A549 (cell line): ENCODE results near the gene XPNPEP2. TPM values are rescaled to one million over a fixed set of nuclear protein-coding genes. Genes with fewer than 3 reads are reported as not detected.
A peak's percentile ranks its signal among the peaks of the same experiment; 100 is the strongest.

Experiments
- ATAC-seq, 2 experiments: fragments of 200-7000 bp in 1 of 2; fragments of >200 bp in 1 of 2; cut with Nextera tagmentation in 1 of 2; cut with Tn5 transposase in 1 of 2; 3 replicates each; pipeline versions ENCODE4 v1.8.0 to v1.9.1; 2018 to 2020; ENCODE audit warnings: mild to moderate bottlenecking in 1 of 2, moderate library complexity in 1 of 2
- CTCF ChIA-PET: fragments of 300-600 bp; sonication (Branson Sonifier 250); formaldehyde crosslinking; extraction: SDS; loops from one replicate; lab custom pipeline; 2021; ENCODE audit warnings: antibody characterized with exemption, inconsistent platforms; lab: Yijun Ruan, JAX
- POLR2A ChIA-PET: fragments of 350-600 bp; formaldehyde crosslinking; extraction: SDS; loops from one replicate; lab custom pipeline; 2021; ENCODE audit warnings: antibody characterized with exemption, inconsistent platforms; lab: Yijun Ruan, JAX
- DNase-seq, 2 experiments: peaks; one replicate each; pipeline versions ENCODE4 v3.0.0 to v3.0.0-alpha.2; 2011 to 2016; ENCODE audit warnings: low read depth in 1 of 2, low spot score in 1 of 2
- FAIRE-seq: peaks from 2 replicates; lab custom pipeline; 2011; peaks lifted over from hg19 to GRCh38; lab: Jason Lieb, UNC
- H3K27ac ChIP-seq, 2 experiments: fragments of >200 bp; sonication (Bioruptor Twin); formaldehyde crosslinking; 3 replicates each; pipeline ENCODE4 v1.5.1; 2016 to 2017
- H3K4me1 ChIP-seq: fragments of >200 bp; sonication (Bioruptor Twin); formaldehyde crosslinking; 3 replicates; pipeline ENCODE4 v1.6.1; 2016
- H3K4me2 ChIP-seq: fragments of >200 bp; sonication (Bioruptor Twin); formaldehyde crosslinking; 3 replicates; pipeline ENCODE4 v1.6.1; 2016
- H3K4me3 ChIP-seq: fragments of >200 bp; sonication (Bioruptor Twin); formaldehyde crosslinking; 3 replicates; pipeline ENCODE4 v1.5.1; 2016
- H3K9me3 ChIP-seq: fragments of >200 bp; sonication (Bioruptor Twin); formaldehyde crosslinking; 3 replicates; pipeline ENCODE4 v1.6.1; 2016
- ATOH8 ChIP-seq: fragments of 250-450 bp; sonication (Bioruptor Pico); IDR thresholded peaks from 2 replicates; pipeline ENCODE4 v1.5.0; 2020; ENCODE audit warnings: low read depth, mild to moderate bottlenecking, moderate library complexity
- BHLHE40 ChIP-seq: IDR thresholded peaks from 2 replicates; pipeline ENCODE4 v1.6.1; 2012; ENCODE audit warnings: low read depth, low read length, inconsistent platforms
- CBX2 ChIP-seq: fragments of 200-600 bp; sonication (generic); IDR thresholded peaks from 2 replicates; pipeline ENCODE4 v1.6.1; 2016; ENCODE audit warnings: low read depth, mild to moderate bottlenecking, borderline replicate concordance
- CHD4 ChIP-seq: fragments of 200-600 bp; sonication (generic); IDR thresholded peaks from 2 replicates; pipeline ENCODE4 v1.6.1; 2016; ENCODE audit warnings: antibody characterized with exemption, mild to moderate bottlenecking, borderline replicate concordance
- EHF ChIP-seq: fragments of 250-450 bp; sonication (Bioruptor Pico); IDR thresholded peaks from 2 replicates; pipeline ENCODE4 v1.5.0; 2020; ENCODE audit warnings: mild to moderate bottlenecking
- ELK1 ChIP-seq: fragments of 150-350 bp; IDR thresholded peaks from 2 replicates; pipeline ENCODE4 v1.6.1; 2014; ENCODE audit warnings: low read depth, mild to moderate bottlenecking, low read length
- EP300 ChIP-seq, 2 experiments: fragments of >200 bp; sonication (Bioruptor Twin); formaldehyde crosslinking; IDR thresholded peaks; 2 replicates in 1 of 2; 3 replicates in 1 of 2; pipeline ENCODE4 v1.6.1; 2016 to 2017
- ESRRA ChIP-seq: fragments of 150-350 bp; IDR thresholded peaks from 2 replicates; pipeline ENCODE4 v1.6.1; 2014; ENCODE audit warnings: mild to moderate bottlenecking, low read length, borderline replicate concordance
- FOSB ChIP-seq: fragments of 250-450 bp; sonication (Bioruptor Pico); IDR thresholded peaks from 2 replicates; pipeline ENCODE4 v1.5.0; 2020; ENCODE audit warnings: mild to moderate bottlenecking, moderate library complexity
- FOSL2 ChIP-seq, 2 experiments: fragments of 450-650 bp in 1 of 2; fragments of >200 bp in 1 of 2; sonication (Bioruptor Twin) in 1 of 2; formaldehyde crosslinking; IDR thresholded peaks; 2 replicates each; pipeline versions ENCODE4 v1.5.0 to v1.6.1; 2016 to 2020; ENCODE audit warnings: mild to moderate bottlenecking in 1 of 2, moderate library complexity in 1 of 2
- HDAC2 ChIP-seq: fragments of 200-600 bp; sonication (generic); IDR thresholded peaks from 2 replicates; pipeline ENCODE4 v1.6.1; 2016
- HEYL ChIP-seq: fragments of 250-450 bp; sonication (Bioruptor Pico); IDR thresholded peaks from 2 replicates; pipeline ENCODE4 v1.8.0; 2021; ENCODE audit warnings: mild to moderate bottlenecking, moderate library complexity
- HOXA7 ChIP-seq: fragments of 250-450 bp; sonication (Bioruptor Pico); IDR thresholded peaks from 2 replicates; pipeline ENCODE4 v1.5.0; 2020; ENCODE audit warnings: mild to moderate bottlenecking, moderate library complexity
- HOXB13 ChIP-seq: fragments of 250-450 bp; sonication (Bioruptor Pico); IDR thresholded peaks from 2 replicates; pipeline ENCODE4 v1.5.0; 2020; ENCODE audit warnings: low read depth, mild to moderate bottlenecking, moderate library complexity
- JUN ChIP-seq, 2 experiments: fragments of >200 bp; sonication (Bioruptor Twin); formaldehyde crosslinking; IDR thresholded peaks; 2 replicates in 1 of 2; 3 replicates in 1 of 2; pipeline ENCODE4 v1.6.1; 2016 to 2017
- KDM1A ChIP-seq: fragments of 200-600 bp; sonication (generic); IDR thresholded peaks from 2 replicates; pipeline ENCODE4 v1.6.1; 2016; ENCODE audit warnings: low read depth, mild to moderate bottlenecking
- MAZ ChIP-seq: fragments of 150-350 bp; IDR thresholded peaks from 2 replicates; pipeline ENCODE4 v1.6.1; 2014; ENCODE audit warnings: antibody characterized with exemption, low read depth, low read length, borderline replicate concordance
- NFE2L2 ChIP-seq: fragments of 150-350 bp; conservative IDR thresholded peaks from 2 replicates; pipeline ENCODE4 v1.6.1; 2014; ENCODE audit warnings: low read length
- NR3C1 ChIP-seq: fragments of >200 bp; sonication (Bioruptor Twin); formaldehyde crosslinking; IDR thresholded peaks from 3 replicates; pipeline ENCODE4 v1.6.1; 2017
- POLR2A ChIP-seq: IDR thresholded peaks from 2 replicates; pipeline ENCODE4 v1.6.1; 2012; ENCODE audit warnings: mild to moderate bottlenecking, low read length
- POLR2AphosphoS2 ChIP-seq: conservative IDR thresholded peaks from 2 replicates; pipeline ENCODE4 v1.6.1; 2012; ENCODE audit warnings: low read length, improper control_type of control experiment, inconsistent platforms
- RAD21 ChIP-seq, 2 experiments: fragments of >200 bp in 1 of 2; sonication (Bioruptor Twin) in 1 of 2; formaldehyde crosslinking in 1 of 2; IDR thresholded peaks in 1 of 2; conservative IDR thresholded peaks in 1 of 2; 2 replicates in 1 of 2; 3 replicates in 1 of 2; pipeline ENCODE4 v1.6.1; 2012 to 2018; ENCODE audit warnings: inconsistent platforms in 1 of 2
- RARB ChIP-seq: fragments of 250-450 bp; sonication (Bioruptor Pico); IDR thresholded peaks from 2 replicates; pipeline ENCODE4 v1.8.0; 2021; ENCODE audit warnings: mild to moderate bottlenecking, moderate library complexity
- RNF2 ChIP-seq: fragments of 200-600 bp; sonication (generic); IDR thresholded peaks from 2 replicates; pipeline ENCODE4 v1.6.1; 2016; ENCODE audit warnings: low read depth, mild to moderate bottlenecking, antibody characterized with exemption, moderate library complexity, borderline replicate concordance
- SREBF2 ChIP-seq: fragments of 450-650 bp; IDR thresholded peaks from 2 replicates; pipeline ENCODE4 v1.6.1; 2014; ENCODE audit warnings: mild to moderate bottlenecking, moderate library complexity
- ZC3H11A ChIP-seq: fragments of 450-650 bp; IDR thresholded peaks from 2 replicates; pipeline ENCODE4 v1.6.1; 2014; ENCODE audit warnings: antibody characterized with exemption, mild to moderate bottlenecking
- WGBS: methylation state at CpG from one replicate; pipeline ENCODE4 v1.1.6; 2017; ENCODE audit errors: missing lambda C conversion rate; 5-methylcytosine and 5-hydroxymethylcytosine counted together
- polyA plus RNA-seq, 4 experiments: library from polyadenylated mRNA; depleted of rRNA in 3 of 4; stranded (reverse); fragments of >200 nt; fragmentation: RNase III in 1 of 4; extraction: RNeasy Plus Mini Kit Qiagen cat#74134 plus additional on column Dnase treatment in 1 of 4; gene quantifications; 2 replicates in 3 of 4; 3 replicates in 1 of 4; pipeline ENCODE4 v1.2.3, GENCODE V29; 2011 to 2017
- TF ChIP-seq, protein P1 (sequence below): IDR thresholded peaks from 2 replicates; pipeline ENCODE4 v1.6.1; 2012
- TF ChIP-seq, protein P2 (sequence below): fragments of 450-650 bp; IDR thresholded peaks from 2 replicates; pipeline ENCODE4 v1.6.1; 2014; ENCODE audit warnings: antibody characterized with exemption
- TF ChIP-seq, protein P3 (sequence below): fragments of >200 bp; sonication (Bioruptor Twin); formaldehyde crosslinking; IDR thresholded peaks from 3 replicates; pipeline ENCODE4 v1.5.1; 2016

Gene XPNPEP2
- polyA plus RNA-seq, 2 of the 4 experiments (the other 2 are of a cell fraction): not detected

GRCh38 chrX:129790146-129790545 is 51.4 kb downstream of the XPNPEP2 start:
- Histone ChIP-seq H3K27ac (no peak overlapping the region), H3K4me2 (no peak overlapping the region), H3K4me3 (no peak overlapping the region), H3K4me1 (no peaks in the 10 kb centered on the region), H3K9me3 (no peaks in the 10 kb centered on the region)
- ChIA-PET POLR2A (no interaction called here), CTCF (no interaction called here)
- DNase-seq (no peak), FAIRE-seq (peak; percentile 32), ATAC-seq (no peak)
- no peak for TF ChIP-seq RARB (CRISPR knock-in tag)
- TF ChIP-seq EP300 (IDR thresholded peaks at IDR 0.05): no peak
- no peak for TF ChIP-seq ZC3H11A
- no peak for TF ChIP-seq CBX2
- no peak for TF ChIP-seq CHD4
- TF ChIP-seq HOXB13: no peak
- TF ChIP-seq, protein P1, sequence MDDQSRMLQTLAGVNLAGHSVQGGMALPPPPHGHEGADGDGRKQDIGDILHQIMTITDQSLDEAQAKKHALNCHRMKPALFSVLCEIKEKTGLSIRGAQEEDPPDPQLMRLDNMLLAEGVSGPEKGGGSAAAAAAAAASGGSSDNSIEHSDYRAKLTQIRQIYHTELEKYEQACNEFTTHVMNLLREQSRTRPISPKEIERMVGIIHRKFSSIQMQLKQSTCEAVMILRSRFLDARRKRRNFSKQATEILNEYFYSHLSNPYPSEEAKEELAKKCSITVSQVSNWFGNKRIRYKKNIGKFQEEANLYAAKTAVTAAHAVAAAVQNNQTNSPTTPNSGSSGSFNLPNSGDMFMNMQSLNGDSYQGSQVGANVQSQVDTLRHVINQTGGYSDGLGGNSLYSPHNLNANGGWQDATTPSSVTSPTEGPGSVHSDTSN: no peak
- no peak for TF ChIP-seq POLR2A
- no peak for TF ChIP-seq ELK1
- no peak for TF ChIP-seq HEYL (CRISPR knock-in tag)
- no peak for TF ChIP-seq NFE2L2
- TF ChIP-seq POLR2AphosphoS2: no peak
- TF ChIP-seq RNF2: no peak
- TF ChIP-seq ESRRA: no peak
- TF ChIP-seq NR3C1: no peak
- no peak for TF ChIP-seq KDM1A
- no peak for TF ChIP-seq FOSB
- 71% methylated on average over 3 of the region's 3 CpGs for whole genome bisulfite sequencing

DNA sequence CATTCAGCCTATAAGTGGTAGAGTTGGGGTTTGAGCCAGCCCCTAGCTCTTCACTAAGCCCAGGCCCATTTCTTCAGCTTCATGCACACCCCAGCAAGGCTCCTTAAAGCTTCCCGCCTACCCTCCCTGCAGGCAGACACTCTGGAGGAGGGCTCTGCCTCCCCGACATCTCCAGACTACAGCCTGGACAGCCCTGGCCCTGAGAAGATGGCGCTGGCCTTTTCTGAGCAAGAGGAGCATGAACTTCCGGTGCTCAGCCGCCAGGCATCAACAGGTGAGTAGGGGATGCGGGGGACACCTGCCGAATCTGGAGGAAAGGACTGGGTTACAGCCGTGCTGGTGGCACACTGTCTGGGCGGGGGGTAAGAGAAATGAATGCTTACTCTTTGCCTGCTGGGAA is 52.0 kb downstream of the XPNPEP2 start:
- 83% methylated on average over 6 of the region's 9 CpGs for WGBS
- ChIA-PET POLR2A (no interaction called here), CTCF (no interaction called here)
- ATAC-seq (no peak), DNase-seq (no peak), FAIRE-seq (no peak)
- Histone ChIP-seq H3K9me3 (no peaks in the 10 kb centered on the region), H3K27ac (no peak overlapping the region), H3K4me2 (no peak overlapping the region), H3K4me3 (no peak overlapping the region), H3K4me1 (no peaks in the 10 kb centered on the region)
- TF ChIP-seq JUN (IDR thresholded peaks at IDR 0.05): no peak
- TF ChIP-seq POLR2A: no peak
- no peak for TF ChIP-seq HOXA7 (CRISPR knock-in tag)
- TF ChIP-seq, protein P2, sequence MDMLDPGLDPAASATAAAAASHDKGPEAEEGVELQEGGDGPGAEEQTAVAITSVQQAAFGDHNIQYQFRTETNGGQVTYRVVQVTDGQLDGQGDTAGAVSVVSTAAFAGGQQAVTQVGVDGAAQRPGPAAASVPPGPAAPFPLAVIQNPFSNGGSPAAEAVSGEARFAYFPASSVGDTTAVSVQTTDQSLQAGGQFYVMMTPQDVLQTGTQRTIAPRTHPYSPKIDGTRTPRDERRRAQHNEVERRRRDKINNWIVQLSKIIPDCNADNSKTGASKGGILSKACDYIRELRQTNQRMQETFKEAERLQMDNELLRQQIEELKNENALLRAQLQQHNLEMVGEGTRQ: no peak
- no peak for TF ChIP-seq ZC3H11A
- TF ChIP-seq POLR2AphosphoS2: no peak
- TF ChIP-seq RAD21 (conservative IDR thresholded peaks at IDR 0.05 in 1 of 2, IDR thresholded peaks at IDR 0.05 in 1 of 2): no peak
- no peak for TF ChIP-seq HDAC2
- no peak for TF ChIP-seq ATOH8
- TF ChIP-seq, protein P3, sequence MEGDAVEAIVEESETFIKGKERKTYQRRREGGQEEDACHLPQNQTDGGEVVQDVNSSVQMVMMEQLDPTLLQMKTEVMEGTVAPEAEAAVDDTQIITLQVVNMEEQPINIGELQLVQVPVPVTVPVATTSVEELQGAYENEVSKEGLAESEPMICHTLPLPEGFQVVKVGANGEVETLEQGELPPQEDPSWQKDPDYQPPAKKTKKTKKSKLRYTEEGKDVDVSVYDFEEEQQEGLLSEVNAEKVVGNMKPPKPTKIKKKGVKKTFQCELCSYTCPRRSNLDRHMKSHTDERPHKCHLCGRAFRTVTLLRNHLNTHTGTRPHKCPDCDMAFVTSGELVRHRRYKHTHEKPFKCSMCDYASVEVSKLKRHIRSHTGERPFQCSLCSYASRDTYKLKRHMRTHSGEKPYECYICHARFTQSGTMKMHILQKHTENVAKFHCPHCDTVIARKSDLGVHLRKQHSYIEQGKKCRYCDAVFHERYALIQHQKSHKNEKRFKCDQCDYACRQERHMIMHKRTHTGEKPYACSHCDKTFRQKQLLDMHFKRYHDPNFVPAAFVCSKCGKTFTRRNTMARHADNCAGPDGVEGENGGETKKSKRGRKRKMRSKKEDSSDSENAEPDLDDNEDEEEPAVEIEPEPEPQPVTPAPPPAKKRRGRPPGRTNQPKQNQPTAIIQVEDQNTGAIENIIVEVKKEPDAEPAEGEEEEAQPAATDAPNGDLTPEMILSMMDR: no peak
- no peak for TF ChIP-seq SREBF2
- no peak for TF ChIP-seq EHF (CRISPR knock-in tag)
- no peak for TF ChIP-seq BHLHE40
- TF ChIP-seq MAZ: no peak
- TF ChIP-seq CHD4: no peak
- TF ChIP-seq HOXB13: no peak
- no peak for TF ChIP-seq FOSL2 (IDR thresholded peaks at IDR 0.05)
- no peak for TF ChIP-seq FOSL2 (CRISPR knock-in tag; IDR thresholded peaks at IDR 0.05)
- TF ChIP-seq HEYL (CRISPR knock-in tag): no peak
